Stimulated activated CD4-positive, alpha-beta T cell treated with anti-CD3 and anti-CD28 coated beads, Interleukin-1b, Interleukin-23, amount 100 ng/mL, for 4 hours (primary cell): ENCODE results near the gene HEY2.
"Not testable (repeated sequence)": the region's sequence is repeated elsewhere in the genome, so short reads cannot be mapped to it uniquely, and the experiment has no call there.

Source experiments
- DNase-seq, 2 donors: peaks; one replicate each; pipeline ENCODE4 v3.0.0-alpha.2; 2020; ENCODE audit warnings: low read depth in 2 of 2

Gene HEY2

GRCh38 chr6:125769147-125769783, 19.8 kb downstream of the HEY2 start:
- DNase-seq, result no peak

- no peak for DNase-seq
Observed at GRCh38 chr6:125773387-125774341, 24.2 kb downstream of the HEY2 start.

- DNase-seq, result not testable (repeated sequence)
Observed at GRCh38 chr6:125776107-125776826, 26.8 kb downstream of the HEY2 start.

GRCh38 chr6:125779924-125780539, 30.6 kb downstream of the HEY2 start:
- peak; percentile 83 to 85 for DNase-seq

- DNase-seq, result peak; percentile 41 to 51
Observed at GRCh38 chr6:125780540-125781313, 31.3 kb downstream of the HEY2 start.

GRCh38 chr6:125781314-125781868, 32.0 kb downstream of the HEY2 start:
- DNase-seq, result no peak

GRCh38 chr6:125784365-125784764, 34.9 kb downstream of the HEY2 start:
- no peak for DNase-seq

- no peak for DNase-seq
Observed at GRCh38 chr6:125787791-125788190, 38.4 kb downstream of the HEY2 start.

GRCh38 chr6:125789167-125789566, 39.7 kb downstream of the HEY2 start:
- DNase-seq, result no peak

GRCh38 chr6:125789576-125790357, 40.3 kb downstream of the HEY2 start:
- peak; percentile 10 to 23 for DNase-seq

GRCh38 chr6:125790358-125791150, 41.1 kb downstream of the HEY2 start, which contains the start of gene NCOA7:
NCOA7 (plus strand) TSS chr6:125790960; CDS start chr6:125815355, 24,395 bp downstream.
- DNase-seq, result peak; percentile 58 to 66

- peak in 1 of 2 donors; percentile 41 for DNase-seq
Observed at GRCh38 chr6:125791151-125791819, 41.9 kb downstream of the HEY2 start.

GRCh38 chr6:125791820-125792165, 42.4 kb downstream of the HEY2 start:
- no peak for DNase-seq

- no peak for DNase-seq
Observed at GRCh38 chr6:125792172-125792571, 42.7 kb downstream of the HEY2 start.

GRCh38 chr6:125792680-125793079, 43.2 kb downstream of the HEY2 start:
- DNase-seq, result no peak

GRCh38 chr6:125793280-125793679, 43.8 kb downstream of the HEY2 start:
- DNase-seq, result no peak

- peak in 1 of 2 donors; percentile 21 for DNase-seq
Observed at GRCh38 chr6:125793863-125794262, 44.4 kb downstream of the HEY2 start.

GRCh38 chr6:125794342-125795137, 45.1 kb downstream of the HEY2 start:
- no peak for DNase-seq
